MM.1S (cell line): ENCODE results near the gene STK16.
A peak's percentile ranks its signal among the peaks of the same experiment; 100 is the strongest.

Experiments used
- DNase-seq: peaks from one replicate; pipeline ENCODE4 v3.0.0-alpha.2; 2015
- H2AFZ ChIP-seq: fragments of 300-600 bp; sonication (generic); 2 replicates; pipeline ENCODE4 v1.6.0; 2016; ENCODE audit warnings: antibody characterized with exemption, low read length
- H3F3A ChIP-seq: fragments of 300-600 bp; sonication (generic); 2 replicates; pipeline ENCODE4 v1.6.1; 2016; ENCODE audit warnings: mild to moderate bottlenecking, antibody characterized with exemption, low read length, moderate library complexity, mixed read lengths; ENCODE audit not compliant: insufficient read depth
- H3K27ac ChIP-seq: fragments of 300-600 bp; sonication (generic); 2 replicates; pipeline ENCODE4 v1.5.1; 2016; ENCODE audit warnings: mild to moderate bottlenecking, low read length
- H3K27me3 ChIP-seq: fragments of 300-600 bp; sonication (generic); replicated peaks from 2 replicates; pipeline ENCODE4 v1.6.0; 2016; ENCODE audit warnings: low read length; ENCODE audit not compliant: insufficient read depth
- H3K36me3 ChIP-seq: fragments of 300-600 bp; sonication (generic); replicated peaks from 2 replicates; pipeline ENCODE4 v1.6.1; 2016; ENCODE audit warnings: mild to moderate bottlenecking, low read length, mixed read lengths; ENCODE audit not compliant: insufficient read depth
- H3K4me1 ChIP-seq: fragments of 300-600 bp; sonication (generic); 2 replicates; pipeline ENCODE4 v1.6.1; 2016; ENCODE audit warnings: low read length, mixed read lengths
- H3K4me2 ChIP-seq: fragments of 300-600 bp; sonication (generic); 2 replicates; pipeline ENCODE4 v1.6.0; 2016; ENCODE audit warnings: low read depth, low read length
- H3K4me3 ChIP-seq: fragments of 300-600 bp; sonication (generic); 2 replicates; pipeline ENCODE4 v1.5.1; 2016; ENCODE audit warnings: low read length, mixed read lengths
- H3K79me2 ChIP-seq: fragments of 300-600 bp; sonication (generic); 2 replicates; pipeline ENCODE4 v1.6.1; 2016; ENCODE audit warnings: mixed run types, low read length, mixed read lengths
- H3K9ac ChIP-seq: fragments of 300-600 bp; sonication (generic); 2 replicates; pipeline ENCODE4 v1.6.1; 2016; ENCODE audit warnings: low read length, mixed read lengths
- H3K9me2 ChIP-seq: fragments of 300-600 bp; sonication (generic); replicated peaks from 2 replicates; pipeline ENCODE4 v1.6.1; 2016; ENCODE audit warnings: mild to moderate bottlenecking, low read length, mixed read lengths; ENCODE audit not compliant: insufficient read depth
- H3K9me3 ChIP-seq: fragments of 300-600 bp; sonication (generic); replicated peaks from 2 replicates; pipeline ENCODE4 v1.6.1; 2016; ENCODE audit warnings: mild to moderate bottlenecking, low read length, mixed read lengths; ENCODE audit not compliant: insufficient read depth
- H4K20me1 ChIP-seq: fragments of 300-600 bp; sonication (generic); 2 replicates; pipeline ENCODE4 v1.6.1; 2016; ENCODE audit warnings: mild to moderate bottlenecking, low read length, moderate library complexity, mixed read lengths; ENCODE audit not compliant: insufficient read depth
- CTCF ChIP-seq: fragments of 300-600 bp; sonication (generic); IDR thresholded peaks from 2 replicates; pipeline ENCODE4 v1.5.1; 2016; ENCODE audit warnings: antibody characterized with exemption, low read length, mixed read lengths
- EZH2 ChIP-seq: fragments of 300-600 bp; sonication (generic); optimal IDR thresholded peaks from 2 replicates; pipeline ENCODE3; 2017; ENCODE audit warnings: low read depth, mild to moderate bottlenecking, antibody characterized with exemption, low read length, mixed read lengths
- EZH2phosphoT487 ChIP-seq: fragments of 300-600 bp; sonication (generic); IDR thresholded peaks from 2 replicates; pipeline ENCODE4 v1.6.1; 2018; ENCODE audit warnings: antibody characterized with exemption, low read length

Gene STK16

DNA sequence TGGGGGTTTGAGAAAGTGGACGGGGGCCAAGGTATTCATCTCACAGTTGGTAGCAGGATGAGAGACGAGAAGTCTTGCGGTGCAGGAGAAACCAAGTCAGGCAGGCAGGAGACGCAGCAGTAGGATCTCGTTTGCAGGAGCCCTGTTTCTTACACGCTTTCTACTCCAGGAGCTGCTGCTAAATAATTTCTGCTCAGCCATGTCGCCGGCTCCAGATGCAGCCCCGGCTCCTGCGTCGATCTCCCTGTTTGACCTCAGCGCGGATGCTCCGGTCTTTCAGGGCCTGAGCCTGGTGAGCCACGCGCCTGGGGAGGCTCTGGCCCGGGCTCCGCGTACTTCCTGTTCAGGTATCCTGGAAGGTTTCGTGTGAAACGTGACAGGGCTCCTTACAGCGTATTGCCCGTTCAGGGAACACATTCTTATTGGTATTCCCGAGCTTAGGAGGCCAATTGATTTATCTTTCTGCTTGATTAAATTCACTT is 15.2 kb upstream of the STK16 start:
- Histone ChIP-seq H3K36me3 (peaks cover 9% of the 10 kb centered on the region; the same call in 1 of the 2 replicates), H3K4me1 (no peaks in the 10 kb centered on the region), H3K79me2 (peaks cover 64% of the 10 kb centered on the region), H3K9me3 (no peaks in the 10 kb centered on the region), H3K4me2 (peak overlapping the region; percentile 72), H3K27ac (peak overlapping the region; percentile 91), H3F3A (peaks cover 9% of the 10 kb centered on the region), H3K9me2 (no peaks in the 10 kb centered on the region), H3K4me3 (peak overlapping the region; percentile 90), H4K20me1 (no peaks in the 10 kb centered on the region), H2AFZ (peak overlapping the region; percentile 43), H3K27me3 (no peaks in the 10 kb centered on the region), H3K9ac (peak overlapping the region; percentile 90)
- TF ChIP-seq CTCF (no peak), EZH2 (no peak), EZH2phosphoT487 (no peak)
- DNase-seq: peak; percentile 67

- no peak overlapping the region for H3K27ac ChIP-seq
- DNase-seq: no peak
- peaks cover 22% of the 10 kb centered on the region; the same call in 1 of the 2 replicates for H3K36me3 ChIP-seq
- H3K27me3 ChIP-seq: no peaks in the 10 kb centered on the region
- peaks cover 9% of the 10 kb centered on the region for H3F3A ChIP-seq
- no peak overlapping the region for H2AFZ ChIP-seq
- no peak overlapping the region for H3K4me2 ChIP-seq
- no peak overlapping the region for H3K4me3 ChIP-seq
- no peaks in the 10 kb centered on the region for H3K9me2 ChIP-seq
- no peak for TF ChIP-seq EZH2phosphoT487
- no peaks in the 10 kb centered on the region for H3K9me3 ChIP-seq
- H4K20me1 ChIP-seq: no peaks in the 10 kb centered on the region
- no peak overlapping the region for H3K9ac ChIP-seq
- H3K79me2 ChIP-seq: peaks cover 38% of the 10 kb centered on the region
- no peaks in the 10 kb centered on the region for H3K4me1 ChIP-seq
Measured at GRCh38 chr2:219234331-219234730, 10.9 kb upstream of the STK16 start.

DNA sequence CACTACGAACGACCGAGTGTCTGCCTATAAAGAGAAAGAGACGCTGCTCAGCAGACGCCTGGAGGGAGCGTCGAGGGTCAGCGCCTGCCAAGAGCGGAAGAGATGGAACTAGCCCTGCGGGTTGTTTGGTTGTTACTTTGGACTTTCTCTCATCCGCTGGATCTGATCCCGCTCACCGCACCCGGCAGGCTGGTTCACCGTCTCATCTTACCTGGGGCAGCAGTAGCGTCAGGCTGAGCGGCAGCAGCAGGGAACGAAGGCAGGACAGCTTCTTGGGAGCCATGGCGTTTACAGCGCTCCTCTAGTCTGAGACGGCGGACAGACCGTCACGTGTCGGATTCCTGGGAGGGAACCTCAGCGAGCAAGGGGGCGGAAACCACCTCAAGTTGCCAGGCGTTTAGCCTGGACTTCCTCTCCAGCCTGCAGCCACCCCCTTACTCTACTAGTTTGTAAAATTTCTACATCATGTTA is 2.0 kb upstream of the STK16 start:
- no peak overlapping the region for H3K4me3 ChIP-seq
- no peak for TF ChIP-seq EZH2phosphoT487
- no peak for TF ChIP-seq EZH2
- TF ChIP-seq CTCF: no peak
- no peak overlapping the region for H3K27ac ChIP-seq
- no peaks in the 10 kb centered on the region for H3K9me2 ChIP-seq
- DNase-seq: no peak
- H3K4me1 ChIP-seq: peaks cover 24% of the 10 kb centered on the region
- no peak overlapping the region for H2AFZ ChIP-seq
- peaks cover 10% of the 10 kb centered on the region for H3F3A ChIP-seq
- H3K9ac ChIP-seq: no peak overlapping the region
- H4K20me1 ChIP-seq: no peaks in the 10 kb centered on the region
- no peaks in the 10 kb centered on the region for H3K36me3 ChIP-seq
- H3K4me2 ChIP-seq: no peak overlapping the region
- no peaks in the 10 kb centered on the region for H3K9me3 ChIP-seq
- H3K79me2 ChIP-seq: peaks cover 19% of the 10 kb centered on the region
- no peaks in the 10 kb centered on the region for H3K27me3 ChIP-seq

DNA sequence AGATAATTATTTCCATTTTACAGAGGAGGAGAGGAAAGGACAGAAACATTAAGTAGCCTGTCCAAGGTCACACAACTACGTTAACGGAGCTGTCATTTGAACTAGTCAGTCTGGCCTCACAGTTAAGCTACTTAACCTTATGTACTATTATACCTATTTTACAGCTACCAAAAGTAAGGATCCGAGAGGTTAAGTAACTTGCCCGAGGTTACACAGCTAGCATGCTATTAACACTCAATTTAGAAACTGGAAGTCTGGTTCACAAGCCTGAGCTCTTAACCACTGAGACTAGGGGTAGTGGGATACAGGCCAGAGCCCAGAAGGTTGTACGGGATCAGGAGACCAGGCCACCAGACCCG is 511 bp upstream of the STK16 start:
- Histone ChIP-seq H2AFZ (peak overlapping the region; percentile 57), H3K27ac (peak overlapping the region; percentile 62; the same call in 1 of the 2 replicates), H3K36me3 (no peaks in the 10 kb centered on the region), H3K9ac (peak overlapping the region; percentile 93), H4K20me1 (no peaks in the 10 kb centered on the region), H3K4me1 (peaks cover 38% of the 10 kb centered on the region), H3F3A (peaks cover 24% of the 10 kb centered on the region), H3K27me3 (no peaks in the 10 kb centered on the region), H3K4me2 (peak overlapping the region; percentile 94), H3K79me2 (peaks cover 28% of the 10 kb centered on the region), H3K9me2 (no peaks in the 10 kb centered on the region), H3K9me3 (no peaks in the 10 kb centered on the region), H3K4me3 (peak overlapping the region; percentile 89)
- TF ChIP-seq CTCF (no peak), EZH2phosphoT487 (no peak), EZH2 (no peak)
- DNase-seq: no peak
